IPS-NIHi7 (cell line): ENCODE results near the gene NOCT.
"Not testable (repeated sequence)": the region's sequence is repeated elsewhere in the genome, so short reads cannot be mapped to it uniquely, and the experiment has no call there.

Experiments
- DNase-seq: peaks from one replicate; pipeline ENCODE4 v3.0.0; 2012; ENCODE audit warnings: mixed read lengths; ENCODE audit errors: extremely low spot score

NOCT gene

DNA sequence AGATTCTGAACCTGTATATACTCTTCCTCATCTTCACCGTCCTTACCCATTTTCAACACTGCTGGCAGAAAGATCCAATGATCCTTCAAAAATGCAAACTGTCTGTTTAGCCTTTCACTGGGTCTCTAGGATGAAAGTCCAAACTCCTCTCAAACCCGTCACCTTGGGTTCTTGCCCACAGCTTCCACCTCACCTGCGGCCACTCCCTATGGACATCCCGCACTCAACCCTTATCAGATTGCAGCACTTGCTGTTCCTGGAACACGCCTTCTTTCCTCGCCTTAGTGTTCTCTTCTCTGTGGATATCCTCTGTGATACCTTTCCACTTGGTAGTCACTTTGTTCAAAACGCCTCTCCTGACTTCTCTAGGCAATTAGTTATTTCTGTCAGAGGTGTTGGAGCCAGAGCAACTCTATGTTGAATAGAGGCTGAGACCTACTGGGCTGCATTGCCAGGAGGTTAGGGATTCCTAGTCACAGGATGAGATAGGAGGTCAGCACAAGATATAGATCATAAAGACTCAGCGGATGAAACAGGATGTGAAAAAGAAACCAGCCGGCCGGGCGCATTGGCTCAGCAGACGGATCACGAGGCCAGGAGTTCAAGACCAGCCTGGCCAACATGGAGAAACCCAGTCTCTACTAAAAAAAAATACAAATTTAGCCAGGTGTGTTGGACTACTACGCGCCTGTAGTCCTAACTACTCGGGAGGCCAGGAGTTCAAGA is 4.2 kb upstream of the NOCT start:
- DNase-seq = no peak

DNA sequence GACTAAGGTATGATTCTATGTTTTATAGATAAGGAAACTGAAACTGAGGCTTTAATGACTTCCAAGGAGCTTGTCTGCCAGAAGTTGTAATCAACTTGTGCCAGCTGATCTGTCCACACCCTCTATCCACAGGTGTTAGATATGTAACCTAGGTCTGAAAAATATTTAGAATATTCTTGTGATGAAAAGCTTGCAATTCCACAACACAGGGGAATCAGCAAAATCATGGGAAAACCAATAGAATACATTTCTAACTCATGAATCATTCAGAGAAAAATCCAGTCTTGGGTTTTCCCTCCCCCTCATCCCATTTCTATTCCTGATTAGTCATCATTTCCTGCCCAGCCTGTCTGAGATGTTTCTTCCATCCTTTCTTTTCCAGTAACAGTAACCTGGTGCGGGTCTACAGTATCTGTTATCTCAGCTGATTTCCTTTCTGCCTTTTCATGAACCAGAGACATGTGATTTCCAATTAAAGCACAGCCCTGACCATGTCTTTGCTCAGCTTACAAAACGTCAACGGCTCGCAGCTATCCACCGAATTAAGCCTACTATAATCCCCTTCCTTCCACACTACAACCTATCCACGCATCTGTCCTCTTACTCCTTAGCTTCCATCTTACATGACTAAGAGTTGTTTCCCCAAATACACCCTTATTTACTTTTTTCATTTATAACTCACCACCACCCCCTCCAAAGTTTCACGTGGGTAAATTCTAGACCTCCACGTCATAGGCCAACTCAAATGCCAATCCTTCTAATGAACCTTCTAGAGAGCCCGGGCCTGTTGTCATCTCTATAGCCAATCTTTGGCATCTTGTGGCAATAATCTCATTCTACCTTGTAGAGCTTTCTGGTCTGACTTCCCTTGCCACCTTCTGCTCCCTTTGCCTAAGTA is 961 bp upstream of the NOCT start:
- DNase-seq = peak; percentile 63

DNA sequence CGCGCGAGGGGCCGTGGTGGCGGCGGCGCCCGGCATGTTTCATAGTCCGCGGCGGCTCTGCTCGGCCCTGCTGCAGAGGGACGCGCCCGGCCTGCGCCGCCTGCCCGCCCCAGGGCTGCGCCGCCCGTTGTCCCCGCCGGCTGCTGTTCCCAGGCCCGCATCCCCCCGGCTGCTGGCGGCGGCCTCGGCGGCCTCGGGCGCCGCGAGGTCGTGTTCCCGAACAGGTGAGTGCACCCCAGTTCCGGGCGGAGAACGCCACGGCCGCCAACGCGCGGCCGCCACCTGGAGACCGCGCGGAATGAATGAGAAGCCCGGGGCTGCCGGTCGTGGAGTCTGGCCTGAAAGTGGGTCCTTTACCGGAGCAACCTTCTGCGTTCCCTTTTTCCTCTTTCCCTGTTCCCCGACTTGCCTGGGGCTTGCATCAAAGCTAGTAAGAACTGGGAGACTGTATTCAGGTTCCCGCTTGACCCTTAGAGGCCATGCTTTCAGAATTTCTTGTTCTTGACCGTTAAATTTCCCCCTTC is 429 bp downstream of the NOCT start:
- DNase-seq = no peak

DNA sequence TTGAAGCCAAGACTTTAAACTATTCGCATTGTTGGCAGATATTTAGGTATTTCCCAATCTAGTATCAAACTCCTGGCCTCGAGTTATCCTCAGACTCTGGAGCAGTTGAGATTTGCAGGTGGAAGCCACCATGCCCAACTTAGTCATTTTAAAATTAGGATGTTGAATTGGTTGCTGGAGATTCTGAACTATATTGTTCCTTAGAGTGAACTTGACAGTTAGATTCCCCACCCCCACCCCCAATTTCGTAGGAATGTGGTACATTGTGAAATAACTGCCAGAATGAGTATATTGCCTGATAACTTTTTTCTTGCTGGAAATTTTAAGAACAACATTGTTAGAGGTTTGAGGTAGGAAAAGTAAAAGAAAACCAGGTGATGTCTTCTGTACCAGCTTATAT is 2.3 kb downstream of the NOCT start:
- DNase-seq = no peak

DNA sequence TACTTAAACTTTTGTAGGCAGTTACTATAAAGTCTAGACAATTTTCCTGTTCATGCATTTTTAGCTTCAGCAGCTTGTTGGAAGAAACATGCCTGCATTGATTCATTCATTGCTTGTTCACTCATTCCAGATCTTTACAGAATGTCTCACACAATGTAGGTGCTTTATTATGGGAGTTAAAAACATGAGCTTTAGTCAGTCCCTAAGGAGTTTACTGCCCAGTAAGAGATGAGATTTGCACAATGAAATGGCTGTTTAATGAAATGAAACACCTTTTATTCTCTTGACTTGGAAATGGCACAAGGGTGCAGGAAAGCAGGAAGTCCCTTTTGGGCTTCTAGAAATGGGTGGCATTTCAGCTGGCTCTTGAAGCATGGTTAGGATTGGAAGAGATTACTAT is 2.9 kb downstream of the NOCT start:
- no peak for DNase-seq

DNA sequence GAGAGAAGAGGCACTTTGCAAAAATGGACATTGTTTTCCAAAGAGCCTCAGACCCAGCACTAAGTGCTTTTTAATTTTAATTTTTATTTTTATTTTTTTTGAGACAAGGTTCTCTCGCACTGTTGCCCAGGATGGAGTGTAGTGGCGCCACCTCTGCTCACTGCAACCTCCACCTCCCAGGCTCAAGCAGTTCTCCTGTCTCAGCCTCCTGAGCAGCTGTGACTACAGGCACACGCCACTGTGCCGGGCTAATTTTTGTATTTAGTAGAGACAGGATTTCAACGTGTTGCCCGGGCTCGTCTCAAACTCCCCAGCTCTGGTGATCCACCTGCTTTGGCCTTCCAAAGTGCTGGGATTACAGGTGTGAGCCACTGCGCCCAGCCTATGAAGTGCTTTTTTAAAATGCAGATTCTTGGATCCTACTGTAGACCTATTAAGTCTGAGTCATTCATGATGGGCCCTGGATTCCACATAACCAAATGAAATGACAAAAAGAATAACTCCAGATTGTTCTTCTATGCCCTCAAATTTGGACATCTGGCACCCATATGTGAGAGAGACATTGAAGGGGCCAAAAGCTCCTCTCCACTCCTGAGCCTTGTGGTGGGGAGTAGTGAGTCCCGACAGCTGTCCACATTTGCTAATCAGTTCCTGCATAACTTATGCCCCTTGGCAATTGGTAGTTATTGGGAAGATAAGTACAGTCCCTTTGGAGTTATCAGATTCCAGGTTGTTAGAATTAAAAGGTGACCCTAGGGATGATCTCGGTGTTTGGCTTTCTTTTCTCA is 3.6 kb downstream of the NOCT start:
- DNase-seq = no peak

DNA sequence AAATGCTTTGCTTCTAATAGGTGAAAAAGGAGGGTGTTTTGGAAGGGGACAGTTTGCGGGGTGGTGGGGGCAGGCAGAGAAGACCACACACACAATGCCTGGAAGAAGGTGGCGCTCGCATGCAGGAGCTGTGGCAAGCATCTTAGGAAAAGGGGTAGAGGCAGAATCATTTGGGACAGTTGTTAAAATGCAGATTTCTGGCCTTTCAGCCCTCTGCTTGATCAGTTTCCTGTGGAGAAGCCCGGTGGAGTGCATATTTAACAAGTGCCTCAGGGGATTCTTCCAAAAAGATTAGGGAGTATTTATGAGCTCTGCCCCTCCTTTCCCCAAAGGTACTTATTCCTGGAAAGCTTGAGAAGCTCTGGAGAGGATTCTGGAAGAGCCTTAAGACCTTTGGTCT is 4.8 kb downstream of the NOCT start:
- DNase-seq = peak; percentile 45

DNA sequence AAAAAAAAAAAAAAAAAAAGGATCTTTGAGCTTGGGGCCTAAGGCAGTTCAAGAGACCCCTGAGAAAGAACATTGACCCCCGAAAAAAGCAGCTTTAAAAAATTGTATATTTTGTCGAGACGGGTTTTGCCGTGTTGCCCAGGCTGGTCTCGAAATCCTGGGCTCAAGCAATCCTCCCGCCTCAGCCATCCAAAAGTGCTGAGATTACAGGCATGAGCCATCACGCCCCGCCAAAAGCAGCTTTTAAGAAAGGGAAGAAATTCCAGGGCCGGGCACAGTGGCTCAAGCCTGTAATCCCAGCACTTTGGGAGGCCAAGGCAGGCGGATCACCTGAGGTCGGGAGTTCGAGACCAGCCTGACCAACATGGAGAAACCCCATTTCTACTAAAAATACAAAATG is 5.5 kb downstream of the NOCT start:
- not testable (repeated sequence) for DNase-seq

DNA sequence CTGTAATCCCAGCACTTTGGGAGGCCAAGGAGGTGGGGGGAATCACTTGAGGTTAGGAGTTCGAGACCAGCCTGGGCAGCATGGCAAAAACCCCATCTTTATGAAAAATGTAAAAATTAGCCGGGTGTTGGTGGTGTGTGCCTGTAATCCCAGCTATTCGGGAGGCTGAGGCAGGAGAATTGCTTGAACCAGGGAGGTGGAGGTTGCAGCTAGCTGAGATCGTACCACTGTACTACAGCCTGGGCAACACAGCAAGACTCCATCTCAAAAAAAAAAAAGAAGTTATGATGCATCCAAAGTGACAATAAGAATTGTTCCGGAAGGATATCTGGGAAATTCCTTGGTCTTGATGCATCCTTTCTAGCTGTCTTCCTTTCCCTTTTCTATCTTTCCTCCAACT is 7.3 kb downstream of the NOCT start:
- no peak for DNase-seq

DNA sequence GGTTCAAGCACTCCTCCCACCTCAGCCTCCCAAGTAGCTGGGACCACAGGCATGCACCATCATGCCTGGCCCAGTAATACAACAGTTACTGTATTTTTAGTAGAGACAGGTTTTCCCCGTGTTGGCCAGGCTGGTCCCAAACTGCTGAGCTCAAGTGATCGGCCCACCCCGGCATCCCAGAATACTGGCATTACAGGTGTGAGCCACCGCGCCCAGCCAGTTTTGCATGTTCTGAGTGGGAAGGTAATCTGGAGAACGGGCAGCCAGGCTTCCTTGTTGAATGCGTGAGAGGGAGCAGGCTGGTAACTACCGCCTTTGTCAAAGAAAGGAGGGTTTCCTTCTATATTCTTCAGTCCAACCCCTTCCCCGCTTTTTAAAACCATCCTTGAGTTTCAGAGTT is 9.1 kb downstream of the NOCT start:
- DNase-seq = no peak

DNA sequence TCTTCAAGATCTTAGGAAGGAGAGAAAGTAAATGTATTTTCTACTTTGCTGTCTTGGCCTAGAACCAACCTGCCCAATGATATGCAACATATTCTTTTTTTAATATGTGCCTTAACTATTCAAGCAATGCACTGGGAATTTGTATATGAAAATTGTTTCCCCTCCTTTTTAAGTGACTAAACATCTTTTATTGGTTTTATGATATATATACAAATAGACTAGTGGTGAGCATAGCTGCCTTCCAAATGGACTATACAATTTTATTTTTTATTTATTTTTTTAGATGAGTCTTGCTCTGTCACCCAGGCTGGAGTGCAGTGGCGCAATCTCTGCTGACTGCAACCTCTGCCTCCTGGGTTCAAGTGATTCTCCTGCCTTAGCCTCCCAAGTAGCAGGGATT is 10.3 kb downstream of the NOCT start:
- no peak for DNase-seq

DNA sequence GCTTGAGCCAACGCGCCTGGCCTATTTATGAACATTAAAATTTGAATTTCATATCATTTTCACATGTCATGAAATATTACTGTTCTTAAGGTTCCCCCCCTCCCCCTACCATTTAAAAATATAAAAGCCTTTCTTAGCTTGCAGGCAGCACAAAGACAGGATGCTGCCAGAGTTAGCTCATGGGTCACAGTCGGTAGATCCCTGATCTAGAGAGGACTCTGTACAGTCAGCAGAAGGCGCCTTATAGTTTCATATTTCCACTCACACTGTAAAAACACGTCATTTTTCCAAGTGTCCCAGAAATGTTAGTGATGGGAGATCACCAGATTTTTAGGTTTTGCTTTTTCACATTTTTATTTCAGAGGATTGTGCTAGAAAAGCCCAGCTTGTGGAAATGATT is 12.2 kb downstream of the NOCT start:
- no peak for DNase-seq

DNA sequence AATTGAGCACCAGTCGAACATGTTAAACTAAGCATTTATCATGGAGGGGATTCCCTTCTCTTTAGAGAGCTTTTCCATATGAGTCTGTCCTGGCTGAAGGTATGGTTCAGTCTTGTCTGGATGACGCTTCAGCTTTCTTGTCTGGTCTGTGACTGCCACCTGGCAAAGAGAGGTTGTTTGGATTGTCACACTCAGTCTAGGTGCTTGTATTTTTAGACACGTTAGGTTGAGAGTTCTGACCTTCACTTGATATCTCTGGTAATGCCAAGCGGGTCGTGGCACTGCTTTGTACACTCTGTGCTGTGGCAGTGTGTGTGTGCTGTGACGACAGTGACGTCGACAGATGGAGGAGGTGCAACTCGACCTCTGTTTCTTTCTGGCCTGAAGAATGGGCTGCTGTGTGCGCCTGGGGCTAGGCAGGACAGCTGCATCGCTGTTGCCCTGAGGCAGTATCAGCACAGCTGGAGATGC is 12.6 kb downstream of the NOCT start:
- peak; percentile 29 for DNase-seq

DNA sequence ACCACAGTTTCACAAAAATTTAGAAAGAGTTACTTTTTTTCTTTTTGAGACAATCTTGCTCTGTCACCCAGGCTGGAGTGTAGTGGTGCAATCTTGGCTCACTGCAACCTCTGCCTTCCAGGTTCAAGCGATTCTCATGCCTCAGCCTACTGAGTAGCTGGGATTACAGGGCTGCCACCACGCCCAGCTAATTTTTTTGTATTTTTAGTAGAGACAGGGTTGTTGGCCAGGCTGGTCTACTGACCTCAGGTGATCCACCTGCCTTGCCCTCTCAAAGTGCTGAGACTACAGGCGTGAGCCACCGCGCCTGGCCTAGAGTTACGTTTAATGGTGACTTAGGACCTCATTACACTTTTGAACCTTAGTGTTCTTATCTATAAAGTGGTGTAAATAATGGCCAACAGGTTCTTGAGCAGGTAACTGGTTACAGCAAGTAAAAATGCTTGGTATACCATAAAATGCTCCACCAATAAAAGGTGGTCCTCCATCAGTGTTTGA is 14.3 kb downstream of the NOCT start:
- not testable (repeated sequence) for DNase-seq

DNA sequence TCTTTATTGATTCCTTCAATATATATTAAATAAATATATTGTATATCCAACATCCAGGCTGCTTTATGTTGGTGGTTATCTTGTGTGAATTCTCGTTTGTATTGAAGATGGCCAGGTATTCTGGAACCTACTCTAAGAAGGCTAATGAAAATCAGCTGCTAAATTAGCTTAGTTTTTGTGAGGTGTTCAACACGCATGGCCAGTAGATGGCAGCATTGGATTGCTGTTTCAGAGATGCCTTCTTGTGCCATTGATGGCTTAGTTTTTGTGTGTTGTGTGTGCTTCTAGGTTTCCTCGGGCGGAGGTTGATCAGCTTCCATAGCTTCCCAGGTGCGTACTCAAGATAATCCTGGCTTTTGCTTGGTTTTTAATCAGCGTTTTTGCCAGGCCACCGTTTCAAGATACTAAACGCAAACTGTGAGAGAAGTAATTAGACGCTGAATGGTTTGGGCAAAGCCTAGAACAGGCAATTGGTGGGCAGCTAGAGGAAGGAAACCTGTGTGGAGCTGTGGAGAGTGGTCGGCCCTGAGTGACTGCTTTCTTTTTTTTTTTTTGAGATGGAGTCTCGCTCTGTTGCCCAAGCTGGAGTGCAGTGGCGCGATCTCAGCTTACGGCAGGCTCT is 15.1 kb downstream of the NOCT start:
- DNase-seq = peak; percentile 75

DNA sequence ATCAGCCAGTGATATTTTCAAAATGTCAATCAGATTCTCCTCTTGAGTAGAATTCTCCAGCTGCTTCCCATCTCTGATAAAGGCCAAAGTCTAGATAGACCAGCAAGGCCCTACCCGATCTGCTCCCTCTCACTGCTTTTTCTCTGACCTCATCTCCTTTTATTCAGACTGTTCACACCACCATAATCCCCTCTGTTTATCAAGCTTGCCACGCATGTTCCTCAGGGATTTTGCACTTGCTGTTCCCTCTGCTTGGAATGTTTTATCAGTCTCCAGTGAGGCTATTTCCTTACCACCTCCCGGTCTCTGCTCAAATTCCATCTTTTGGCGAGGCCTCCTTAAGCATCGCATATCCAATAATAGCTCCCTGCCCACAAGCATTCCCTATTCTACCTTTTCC is 20.1 kb downstream of the NOCT start:
- no peak for DNase-seq

DNA sequence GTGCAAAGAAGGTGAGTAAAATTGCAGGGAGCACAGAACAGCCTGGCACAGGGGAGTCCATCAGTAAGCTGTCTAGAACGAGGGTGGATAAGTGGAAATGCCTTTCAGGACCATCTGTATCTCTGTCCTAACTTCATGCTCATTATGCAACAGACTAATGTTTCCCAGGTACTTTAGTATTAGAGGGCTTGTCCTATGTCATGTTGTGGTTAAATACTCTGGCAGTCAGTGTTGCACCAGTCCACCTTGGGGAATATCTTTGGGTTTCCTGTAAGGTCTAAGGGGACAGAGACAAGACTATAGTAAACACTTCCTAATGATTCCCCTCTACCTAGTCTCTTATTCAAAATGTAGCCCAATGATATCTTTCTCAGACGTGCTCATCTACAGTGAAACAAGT is 21.3 kb downstream of the NOCT start:
- no peak for DNase-seq

DNA sequence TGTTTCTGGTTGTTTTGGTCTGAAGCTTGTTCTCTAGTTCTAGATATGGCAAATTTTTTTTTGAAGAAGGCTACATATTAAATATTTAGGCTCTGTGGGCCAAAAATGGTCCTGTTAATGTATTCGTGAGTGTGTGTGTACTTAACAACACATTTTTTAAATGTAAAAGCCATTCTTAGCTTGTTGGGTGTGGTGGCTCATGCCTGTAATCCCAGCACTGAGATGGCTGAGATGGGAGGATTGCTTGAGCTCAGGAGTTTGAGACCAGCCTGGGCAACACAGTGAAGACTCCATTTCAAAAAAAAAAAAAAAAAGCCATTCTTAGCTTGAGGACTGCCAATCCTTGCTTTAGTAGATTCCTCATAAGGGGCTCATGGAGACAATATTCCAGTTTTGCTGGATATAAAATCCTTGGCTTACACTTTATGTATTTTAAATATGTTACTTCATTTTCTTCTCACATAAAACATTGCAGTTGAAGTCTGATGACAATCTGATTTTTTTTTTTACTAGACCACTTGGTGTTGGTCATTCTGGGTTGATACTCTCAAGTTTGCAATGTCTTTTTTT is 23.4 kb downstream of the NOCT start:
- no peak for DNase-seq

DNA sequence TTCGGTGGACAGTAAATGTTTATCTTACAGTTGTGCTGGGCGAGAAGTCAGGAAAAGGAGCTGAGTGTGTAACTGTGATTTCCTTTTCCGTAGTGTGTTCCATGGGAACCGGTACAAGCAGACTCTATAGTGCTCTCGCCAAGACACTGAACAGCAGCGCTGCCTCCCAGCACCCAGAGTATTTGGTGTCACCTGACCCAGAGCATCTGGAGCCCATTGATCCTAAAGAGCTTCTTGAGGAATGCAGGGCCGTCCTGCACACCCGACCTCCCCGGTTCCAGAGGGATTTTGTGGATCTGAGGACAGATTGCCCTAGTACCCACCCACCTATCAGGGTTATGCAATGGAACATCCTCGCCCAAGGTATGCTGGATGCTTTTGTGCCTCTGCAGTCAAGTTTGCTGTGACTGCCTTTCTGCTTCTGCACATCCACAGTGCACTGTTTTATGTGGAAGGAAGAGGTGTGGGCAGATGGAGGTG is 27.4 kb downstream of the NOCT start:
- no peak for DNase-seq

DNA sequence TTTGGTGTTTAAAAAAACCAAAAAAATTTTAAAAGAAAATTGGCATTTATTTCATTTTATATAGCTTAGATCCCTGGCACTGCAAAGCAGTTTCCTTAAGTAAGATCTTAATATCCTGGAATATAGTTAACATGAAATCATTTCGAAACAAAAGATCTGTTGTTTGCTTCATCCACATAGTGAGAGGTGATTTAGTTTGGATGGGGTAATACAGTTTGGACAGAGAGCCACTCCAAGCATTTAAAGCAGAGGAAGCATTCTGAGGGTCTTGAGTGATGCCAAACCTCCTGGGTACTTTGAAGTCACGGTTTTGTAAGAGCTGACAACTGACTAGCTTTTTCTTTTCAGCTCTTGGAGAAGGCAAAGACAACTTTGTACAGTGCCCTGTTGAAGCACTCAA is 28.7 kb downstream of the NOCT start:
- no peak for DNase-seq

DNA sequence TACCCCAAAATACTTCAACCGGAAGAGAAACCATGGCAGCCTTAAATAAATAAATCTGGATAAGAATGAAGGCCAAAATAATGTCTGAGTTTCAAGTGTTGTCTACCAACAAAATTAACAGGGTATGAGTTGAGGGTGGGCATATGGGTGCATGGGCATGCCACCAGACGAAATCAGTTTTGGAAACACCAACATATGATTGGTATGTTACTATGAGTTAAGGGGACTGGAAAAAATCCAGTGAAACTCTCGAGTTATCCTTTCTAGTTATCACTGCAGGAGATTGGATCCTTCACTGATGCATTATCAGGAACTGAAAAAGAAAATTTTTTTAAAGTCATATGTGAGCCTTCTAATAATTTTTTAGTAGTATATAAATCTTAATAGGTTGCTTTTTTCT is 32.4 kb downstream of the NOCT start:
- DNase-seq = no peak
